G401.6 (cell line): Measurements from ENCODE around the gene GPHN.
"Not testable (repeated sequence)": the region's sequence is repeated elsewhere in the genome, so short reads cannot be mapped to it uniquely, and the experiment has no call there.

Experiments used
- FAIRE-seq: peaks from 2 replicates; lab custom pipeline; 2012; peaks lifted over from hg19 to GRCh38; lab: Jason Lieb, UNC

The GPHN gene

DNA sequence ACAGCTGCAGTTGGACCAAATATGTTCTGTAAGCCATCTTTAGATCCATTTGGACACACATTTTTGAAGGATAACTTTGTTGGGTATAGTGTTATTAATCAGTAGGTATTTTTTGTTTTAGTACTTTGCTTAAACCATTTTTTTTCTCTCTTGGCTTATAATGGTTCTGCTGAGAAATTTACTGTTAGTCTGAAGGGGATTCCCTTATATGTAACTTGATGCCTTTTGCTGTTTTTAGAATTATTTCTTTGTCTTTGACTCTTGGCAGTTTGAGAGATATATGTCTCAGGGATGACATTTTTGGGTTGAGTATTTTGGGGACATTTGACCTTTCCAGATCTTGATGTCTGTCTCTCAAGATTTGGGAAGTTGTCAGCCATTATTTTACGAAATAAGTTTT, 169.8 kb downstream of the GPHN start:
- no peak for FAIRE-seq

GRCh38 chr14:66680216-66680615, 172.3 kb downstream of the GPHN start:
- no peak for FAIRE-seq

DNA sequence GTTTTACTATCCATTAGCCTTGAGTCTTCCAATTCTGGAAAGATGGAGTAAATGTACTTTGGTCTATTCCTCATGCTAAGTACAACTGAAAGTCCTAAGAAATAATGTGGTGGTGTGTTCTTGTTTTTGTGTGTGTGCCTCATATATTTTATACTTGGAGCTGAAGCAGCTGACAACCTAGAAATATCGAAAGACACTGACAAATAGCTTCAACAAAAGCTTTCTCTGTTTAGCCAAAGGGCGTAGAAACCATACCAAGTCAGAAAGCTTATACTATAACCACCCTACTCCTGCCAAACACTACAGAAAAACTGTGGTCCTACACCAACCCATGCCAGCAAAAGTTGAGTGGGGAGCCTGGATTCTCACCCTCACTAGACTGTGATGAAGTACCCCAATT, 188.4 kb downstream of the GPHN start:
- no peak for FAIRE-seq

- FAIRE-seq: no peak
These were observed 190.6 kb downstream of the GPHN start for GRCh38 chr14:66698503-66698902.

GRCh38 chr14:66701813-66702212, 193.9 kb downstream of the GPHN start:
- no peak for FAIRE-seq

GRCh38 chr14:66708267-66708666, 200.3 kb downstream of the GPHN start:
- no peak for FAIRE-seq

- FAIRE-seq: no peak
These were observed 201.3 kb downstream of the GPHN start for GRCh38 chr14:66709291-66709690.

GRCh38 chr14:66714291-66714690, 206.3 kb downstream of the GPHN start:
- FAIRE-seq: not testable (repeated sequence)

DNA sequence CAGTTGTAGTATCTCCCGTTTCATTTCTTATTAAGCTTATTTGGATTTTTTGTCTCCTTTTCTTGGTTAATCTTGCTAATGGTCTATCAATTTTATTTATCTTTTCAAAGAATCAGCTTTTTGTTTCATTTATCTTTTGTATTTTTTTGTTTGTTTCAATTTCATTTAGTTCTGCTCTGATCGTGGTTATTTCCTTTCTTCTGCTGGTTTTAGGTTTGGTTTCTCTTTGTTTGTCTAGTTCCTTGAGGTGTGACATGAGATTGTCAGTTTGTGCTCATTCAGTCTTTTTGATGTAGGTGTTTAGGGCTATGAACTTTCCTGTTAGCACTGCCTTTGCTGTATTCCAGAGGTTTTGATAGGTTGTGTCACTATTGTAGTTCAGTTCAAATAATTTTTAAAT, 207.4 kb downstream of the GPHN start:
- FAIRE-seq: not testable (repeated sequence)

GRCh38 chr14:66716227-66716626, 208.3 kb downstream of the GPHN start:
- no peak for FAIRE-seq

DNA sequence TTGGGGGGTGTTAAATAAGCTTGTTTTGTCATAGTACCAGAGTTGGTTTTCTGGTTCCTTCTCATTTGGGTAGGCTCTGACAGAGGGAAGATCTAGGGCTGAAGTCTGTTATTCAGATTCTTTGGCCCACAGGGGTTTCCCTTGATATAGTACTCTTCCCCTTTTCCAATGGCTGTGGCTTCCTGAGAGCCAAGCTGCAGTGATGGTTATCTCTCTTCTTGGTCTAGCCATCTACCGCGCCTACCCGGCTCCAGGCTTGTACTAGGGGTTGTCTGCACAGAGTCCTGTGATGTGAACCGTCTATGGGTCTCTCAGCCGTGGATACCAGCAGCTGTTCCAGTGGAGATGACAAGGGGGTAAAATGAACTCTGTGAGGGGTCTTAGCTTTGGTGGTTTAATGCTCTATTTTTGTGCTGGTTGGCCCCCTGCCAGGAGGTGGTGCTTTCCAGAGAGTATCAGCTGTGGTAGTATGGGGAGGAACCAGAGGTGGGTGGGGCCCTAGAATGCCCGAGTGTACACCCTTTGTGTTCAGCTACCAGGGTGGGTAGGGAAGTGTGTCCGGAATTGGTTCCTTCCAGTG, 209.7 kb downstream of the GPHN start:
- no peak for FAIRE-seq

- no peak for FAIRE-seq
These were observed 217.0 kb downstream of the GPHN start for GRCh38 chr14:66724996-66725395.

DNA sequence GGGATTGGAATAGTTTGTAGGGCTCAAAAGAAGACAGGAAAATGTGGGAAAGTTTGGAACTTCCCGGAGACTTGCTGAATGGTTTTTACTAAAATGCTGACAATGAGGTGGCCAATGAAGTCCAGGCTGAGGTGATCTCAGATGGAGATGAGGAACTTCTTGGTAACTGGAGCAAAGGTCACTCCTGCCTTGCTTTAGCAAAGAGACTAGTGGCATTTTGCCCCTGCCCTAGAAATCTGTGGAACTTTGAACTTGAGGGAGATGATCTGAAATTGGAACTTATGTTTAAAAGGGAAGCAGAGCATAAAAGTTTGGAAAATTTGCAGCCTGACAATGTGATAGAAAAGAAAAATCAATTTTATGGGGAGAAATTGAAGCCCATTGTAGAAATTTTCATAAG, 223.4 kb downstream of the GPHN start:
- FAIRE-seq: not testable (repeated sequence)

GRCh38 chr14:66735853-66736252, 227.9 kb downstream of the GPHN start:
- FAIRE-seq: peak; percentile 30

DNA sequence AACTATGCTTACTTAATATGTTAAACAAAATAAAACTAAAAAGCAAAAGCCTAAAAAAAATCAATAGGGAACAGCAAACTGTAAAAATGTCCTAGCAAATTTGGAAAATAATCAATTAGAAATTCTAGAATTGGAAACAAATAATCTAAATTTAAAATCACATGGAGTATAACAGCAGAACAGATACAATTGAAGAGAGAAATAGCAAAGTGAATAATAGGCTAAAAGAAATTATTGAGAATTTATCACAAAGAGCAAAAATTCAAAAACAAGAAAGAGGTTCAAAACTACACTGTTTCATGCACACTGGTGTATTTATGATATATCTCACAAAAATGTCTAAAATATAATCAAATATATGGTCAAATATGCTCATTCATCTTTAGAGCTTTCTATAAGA, 231.9 kb downstream of the GPHN start:
- FAIRE-seq: no peak

DNA sequence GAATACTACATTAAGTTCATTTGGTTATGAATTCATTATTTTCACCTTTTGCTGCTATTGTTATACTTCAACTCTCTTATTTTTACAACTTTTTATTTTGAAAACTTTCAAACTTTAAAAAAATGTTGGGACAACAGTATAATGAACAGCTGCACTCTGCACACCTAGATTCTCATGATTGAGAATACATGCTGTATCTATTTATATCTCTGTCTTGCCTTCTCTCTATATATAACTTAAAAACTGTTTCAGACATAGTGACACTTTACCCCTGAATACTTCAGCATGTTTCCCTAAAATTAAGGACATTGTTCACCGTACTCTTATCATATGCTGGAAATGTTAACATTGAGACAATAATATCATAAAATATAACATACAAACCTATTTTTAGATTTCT, 237.1 kb downstream of the GPHN start:
- no peak for FAIRE-seq

DNA sequence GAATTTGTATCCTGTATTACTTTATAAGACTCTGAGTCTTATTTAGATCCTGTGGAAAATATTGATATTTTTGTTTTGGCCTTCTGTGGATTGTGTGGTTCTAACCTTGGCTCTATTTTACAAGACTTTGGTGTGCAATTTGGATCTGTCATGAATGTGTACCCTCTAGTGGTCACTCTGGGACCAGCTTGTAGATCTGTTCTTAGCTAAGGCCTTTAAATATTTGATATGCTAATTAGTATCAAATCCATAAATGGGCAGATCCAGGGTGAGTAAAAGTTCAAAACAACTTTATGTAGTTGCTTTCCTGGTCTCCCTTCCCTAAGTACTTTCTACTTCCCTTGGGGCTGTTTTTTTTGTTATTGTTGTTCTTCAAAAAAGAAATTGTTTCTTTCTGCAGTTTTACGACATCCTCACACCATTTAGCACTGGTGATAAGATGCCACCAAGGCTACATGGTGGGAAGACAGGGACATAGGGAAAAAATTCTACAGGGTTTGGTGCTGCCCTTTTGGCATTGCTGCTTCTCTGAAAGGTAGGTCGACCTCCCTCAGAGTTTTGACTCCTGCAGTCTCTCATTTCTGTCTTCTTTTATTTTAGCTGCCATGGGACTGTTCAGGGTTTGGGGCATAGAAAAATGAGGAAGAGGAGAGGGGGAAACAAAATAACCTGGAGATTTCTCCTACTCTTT, 238.5 kb downstream of the GPHN start:
- FAIRE-seq: no peak

- FAIRE-seq: no peak
These were observed 244.2 kb downstream of the GPHN start for GRCh38 chr14:66752109-66752508.

DNA sequence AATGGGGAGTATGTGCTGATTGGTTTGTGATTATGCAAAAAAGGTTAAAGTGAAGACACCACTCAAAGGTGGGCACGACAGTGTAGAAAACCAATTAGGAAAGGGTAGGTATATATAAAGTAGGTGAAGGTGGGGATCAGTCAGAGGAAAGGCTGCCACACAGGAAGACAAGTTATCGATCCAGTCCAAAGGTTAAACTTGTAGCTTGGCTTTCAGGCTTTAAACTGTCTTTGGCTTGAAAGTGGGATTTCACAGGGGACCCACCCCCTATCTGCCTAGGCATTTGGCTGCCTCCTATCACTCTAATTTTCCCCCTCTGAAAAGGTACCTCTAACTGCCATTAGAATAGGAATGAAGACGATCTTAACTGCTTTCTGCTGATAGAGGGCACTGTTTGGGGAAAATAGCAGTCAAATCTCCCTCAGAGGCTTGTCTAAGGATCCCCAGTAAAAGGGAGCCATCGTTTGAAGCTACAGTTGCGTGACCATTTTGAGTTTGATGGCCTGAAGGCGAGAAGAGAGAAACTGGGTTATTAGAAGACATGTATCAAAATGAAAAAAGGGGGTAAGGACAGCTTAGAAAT, 250.2 kb downstream of the GPHN start:
- no peak for FAIRE-seq

DNA sequence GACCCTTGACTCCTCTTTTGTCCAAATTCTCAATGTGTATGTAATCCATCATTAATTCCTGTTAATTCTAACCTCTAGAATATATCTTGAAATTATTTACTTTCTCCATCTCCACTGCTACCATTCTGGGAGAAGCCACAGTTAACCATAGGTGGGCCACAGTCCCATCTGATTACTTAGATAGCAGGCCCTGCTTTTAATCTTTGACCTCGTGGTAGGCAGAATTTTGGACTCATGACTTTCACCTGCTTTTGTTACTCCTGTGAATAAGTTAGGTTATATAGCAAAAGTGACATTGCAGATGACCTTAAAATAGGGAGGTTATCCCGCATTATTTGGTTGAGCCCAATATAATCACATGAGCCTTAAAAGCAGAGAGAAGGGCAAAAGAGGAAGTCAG, 264.2 kb downstream of the GPHN start:
- no peak for FAIRE-seq

DNA sequence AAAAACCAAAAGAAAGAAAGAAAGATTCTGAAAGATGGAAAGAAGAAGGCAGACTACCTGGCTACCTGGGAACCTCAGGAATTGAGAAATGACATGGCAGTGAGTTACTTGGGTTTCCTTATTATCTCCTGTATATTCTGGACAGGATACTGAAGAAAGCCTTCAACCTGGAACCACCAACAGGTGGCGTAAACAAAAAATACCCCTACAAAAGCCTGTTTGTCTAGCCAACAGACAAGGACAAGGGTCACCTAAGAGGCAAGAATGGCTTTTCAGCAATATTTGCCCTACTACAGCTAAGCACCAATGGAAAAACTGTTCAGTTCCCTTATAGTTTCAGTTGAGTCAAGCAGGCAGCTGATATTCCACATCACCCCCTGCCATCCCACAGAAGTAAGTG, 274.9 kb downstream of the GPHN start:
- FAIRE-seq: no peak

DNA sequence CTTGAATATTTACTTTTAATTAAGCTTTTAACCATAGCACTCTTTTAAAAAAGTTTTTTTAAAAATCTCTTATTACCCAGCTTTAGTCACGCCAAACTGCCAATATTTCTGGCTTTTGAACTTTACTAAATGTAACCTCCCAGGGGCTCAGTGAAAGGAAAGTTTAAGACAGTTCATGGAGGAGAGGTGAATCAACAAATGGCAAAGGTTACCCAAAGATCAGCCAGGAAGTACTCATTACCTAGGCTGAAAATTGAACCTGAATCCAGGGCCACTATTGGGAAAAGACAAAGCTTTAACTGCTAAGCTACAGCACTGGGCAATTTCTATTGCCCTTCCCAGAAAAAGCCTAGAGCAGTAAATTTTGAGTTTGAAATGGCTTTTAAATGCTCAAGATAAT, 282.2 kb downstream of the GPHN start:
- no peak for FAIRE-seq

DNA sequence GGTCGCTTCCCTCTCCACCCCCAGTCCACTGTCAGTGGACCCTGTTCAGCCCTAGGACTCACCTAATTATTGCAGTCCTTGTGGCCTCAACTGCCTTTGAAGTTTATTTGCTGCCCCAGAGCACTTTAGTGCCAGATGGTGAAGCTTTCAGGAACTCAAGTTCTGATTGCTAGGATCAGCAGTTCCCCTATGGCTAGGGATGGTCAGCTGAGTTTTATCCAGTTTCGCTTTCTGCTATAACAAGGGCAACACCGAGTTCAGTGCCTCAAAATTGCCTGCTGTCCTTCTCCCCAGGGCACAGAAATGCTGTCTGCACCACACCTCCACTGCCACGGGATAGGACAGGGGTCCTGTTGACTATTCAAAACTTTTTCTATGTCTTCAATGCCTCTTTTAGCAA, 295.0 kb downstream of the GPHN start:
- FAIRE-seq: no peak

DNA sequence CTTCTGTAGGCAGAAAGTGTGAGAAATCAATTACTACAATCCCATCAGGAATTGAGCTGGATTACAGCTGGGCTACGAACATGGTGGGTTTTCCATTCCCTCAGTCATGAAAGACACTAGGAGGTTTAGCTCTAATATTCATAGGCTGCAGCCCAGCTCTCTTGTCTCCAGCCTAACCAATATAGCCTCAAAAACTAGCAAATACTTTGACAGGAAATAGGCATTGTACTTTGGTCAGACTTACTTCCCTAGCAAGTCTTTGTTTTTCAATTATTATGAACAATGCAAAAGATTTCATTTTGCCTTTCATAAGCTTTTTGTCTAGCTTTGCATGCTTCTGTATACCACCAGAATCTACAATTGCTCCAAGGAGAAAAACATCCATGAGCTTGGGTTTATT, 296.2 kb downstream of the GPHN start:
- no peak for FAIRE-seq
